Measurements from ENCODE around the gene CCM2L. TPM values are rescaled to one million over a fixed set of nuclear protein-coding genes. Genes with fewer than 3 reads are reported as not detected.

The CCM2L gene
- total RNA-seq, 1 donor from 2014 or later = not detected

GRCh38 chr20:32035426-32035779, 25.2 kb downstream of the CCM2L start:
- H3K27me3 Mint-ChIP-seq (ENCODE audit: low read depth) = peaks cover 25% of the 10 kb centered on the region
- no peak overlapping the region for H3K27ac Mint-ChIP-seq (ENCODE audit: unreplicated experiment)

GRCh38 chr20:32036252-32036651, 26.0 kb downstream of the CCM2L start:
- peak overlapping the region; percentile 71 for H3K27ac Mint-ChIP-seq (ENCODE audit: unreplicated experiment)
- DNase-seq (ENCODE audit: low spot score) = no peak

More at GRCh38 chr20:32035426-32035779, 25.2 kb downstream of the CCM2L start:
- DNase-seq (ENCODE audit: low spot score) = no peak
- H3K4me1 Mint-ChIP-seq (ENCODE audit: low read depth) = peaks cover 28% of the 10 kb centered on the region
- H3K9me3 Mint-ChIP-seq (ENCODE audit: low read depth) = peaks cover 8% of the 10 kb centered on the region
- H3K4me3 Mint-ChIP-seq (ENCODE audit: unreplicated experiment) = no peak overlapping the region
- peak; percentile 5 for TF ChIP-seq CTCF (IDR thresholded peaks at IDR 0.05)
- H3K36me3 Mint-ChIP-seq (ENCODE audit: low read depth) = peaks cover 3% of the 10 kb centered on the region

GRCh38 chr20:32036716-32037485, 26.7 kb downstream of the CCM2L start:
- peaks cover 8% of the 10 kb centered on the region for H3K9me3 Mint-ChIP-seq (ENCODE audit: low read depth)
- H3K4me3 Mint-ChIP-seq (ENCODE audit: unreplicated experiment) = no peak overlapping the region
- H3K27me3 Mint-ChIP-seq (ENCODE audit: low read depth) = peaks cover 32% of the 10 kb centered on the region
- no peak for DNase-seq (ENCODE audit: low spot score)
- no peak for TF ChIP-seq CTCF (IDR thresholded peaks at IDR 0.05)
- peak overlapping the region; percentile 71 for H3K27ac Mint-ChIP-seq (ENCODE audit: unreplicated experiment)
- peaks cover 3% of the 10 kb centered on the region for H3K36me3 Mint-ChIP-seq (ENCODE audit: low read depth)
- H3K4me1 Mint-ChIP-seq (ENCODE audit: low read depth) = peaks cover 36% of the 10 kb centered on the region

More at GRCh38 chr20:32036252-32036651, 26.0 kb downstream of the CCM2L start:
- Mint-ChIP-seq H3K4me1 (ENCODE audit: low read depth) (peaks cover 33% of the 10 kb centered on the region), H3K9me3 (ENCODE audit: low read depth) (peaks cover 8% of the 10 kb centered on the region), H3K4me3 (ENCODE audit: unreplicated experiment) (no peak overlapping the region), H3K27me3 (ENCODE audit: low read depth) (peaks cover 29% of the 10 kb centered on the region), H3K36me3 (ENCODE audit: low read depth) (peaks cover 3% of the 10 kb centered on the region)
- TF ChIP-seq CTCF (IDR thresholded peaks at IDR 0.05) = no peak

DNA sequence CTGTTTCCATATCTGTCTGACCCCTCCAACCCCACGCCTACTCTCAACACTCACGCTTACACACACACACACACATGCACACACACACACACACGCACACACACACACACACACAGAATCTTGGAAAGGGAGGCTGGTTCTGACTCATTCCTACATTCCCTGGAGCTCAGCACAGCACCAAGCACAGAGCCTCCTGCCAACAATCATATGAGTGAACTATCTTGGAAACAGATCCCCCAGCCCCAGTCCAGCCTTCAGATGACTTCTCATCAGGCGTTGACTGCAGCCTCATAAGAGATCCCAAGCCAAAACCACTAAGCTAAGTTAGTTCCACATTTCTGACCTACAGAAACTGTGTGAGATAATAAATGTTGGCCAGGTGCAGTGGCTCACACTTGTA, 27.7 kb downstream of the CCM2L start:
- peaks cover 43% of the 10 kb centered on the region for H3K4me1 Mint-ChIP-seq (ENCODE audit: low read depth)
- H3K9me3 Mint-ChIP-seq (ENCODE audit: low read depth) = peaks cover 8% of the 10 kb centered on the region
- no peak for TF ChIP-seq CTCF (IDR thresholded peaks at IDR 0.05)
- DNase-seq (ENCODE audit: low spot score) = no peak
- peaks cover 28% of the 10 kb centered on the region for H3K27me3 Mint-ChIP-seq (ENCODE audit: low read depth)
- H3K36me3 Mint-ChIP-seq (ENCODE audit: low read depth) = peaks cover 3% of the 10 kb centered on the region
- no peak overlapping the region for H3K4me3 Mint-ChIP-seq (ENCODE audit: unreplicated experiment)
- H3K27ac Mint-ChIP-seq (ENCODE audit: unreplicated experiment) = peak overlapping the region; percentile 51

- Mint-ChIP-seq H3K4me3 (ENCODE audit: unreplicated experiment) (no peak overlapping the region), H3K4me1 (ENCODE audit: low read depth) (peaks cover 39% of the 10 kb centered on the region), H3K27me3 (ENCODE audit: low read depth) (peaks cover 28% of the 10 kb centered on the region), H3K27ac (ENCODE audit: unreplicated experiment) (no peak overlapping the region), H3K9me3 (ENCODE audit: low read depth) (peaks cover 8% of the 10 kb centered on the region), H3K36me3 (ENCODE audit: low read depth) (no peaks in the 10 kb centered on the region)
- no peak for TF ChIP-seq CTCF (IDR thresholded peaks at IDR 0.05)
- no peak for DNase-seq (ENCODE audit: low spot score)
Observed at GRCh38 chr20:32040142-32040953, 30.1 kb downstream of the CCM2L start.

Data from chondrocyte (in vitro differentiated cells).